Measurements from ENCODE around the gene STRAP.

STRAP gene, protein sequence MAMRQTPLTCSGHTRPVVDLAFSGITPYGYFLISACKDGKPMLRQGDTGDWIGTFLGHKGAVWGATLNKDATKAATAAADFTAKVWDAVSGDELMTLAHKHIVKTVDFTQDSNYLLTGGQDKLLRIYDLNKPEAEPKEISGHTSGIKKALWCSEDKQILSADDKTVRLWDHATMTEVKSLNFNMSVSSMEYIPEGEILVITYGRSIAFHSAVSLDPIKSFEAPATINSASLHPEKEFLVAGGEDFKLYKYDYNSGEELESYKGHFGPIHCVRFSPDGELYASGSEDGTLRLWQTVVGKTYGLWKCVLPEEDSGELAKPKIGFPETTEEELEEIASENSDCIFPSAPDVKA

DNA sequence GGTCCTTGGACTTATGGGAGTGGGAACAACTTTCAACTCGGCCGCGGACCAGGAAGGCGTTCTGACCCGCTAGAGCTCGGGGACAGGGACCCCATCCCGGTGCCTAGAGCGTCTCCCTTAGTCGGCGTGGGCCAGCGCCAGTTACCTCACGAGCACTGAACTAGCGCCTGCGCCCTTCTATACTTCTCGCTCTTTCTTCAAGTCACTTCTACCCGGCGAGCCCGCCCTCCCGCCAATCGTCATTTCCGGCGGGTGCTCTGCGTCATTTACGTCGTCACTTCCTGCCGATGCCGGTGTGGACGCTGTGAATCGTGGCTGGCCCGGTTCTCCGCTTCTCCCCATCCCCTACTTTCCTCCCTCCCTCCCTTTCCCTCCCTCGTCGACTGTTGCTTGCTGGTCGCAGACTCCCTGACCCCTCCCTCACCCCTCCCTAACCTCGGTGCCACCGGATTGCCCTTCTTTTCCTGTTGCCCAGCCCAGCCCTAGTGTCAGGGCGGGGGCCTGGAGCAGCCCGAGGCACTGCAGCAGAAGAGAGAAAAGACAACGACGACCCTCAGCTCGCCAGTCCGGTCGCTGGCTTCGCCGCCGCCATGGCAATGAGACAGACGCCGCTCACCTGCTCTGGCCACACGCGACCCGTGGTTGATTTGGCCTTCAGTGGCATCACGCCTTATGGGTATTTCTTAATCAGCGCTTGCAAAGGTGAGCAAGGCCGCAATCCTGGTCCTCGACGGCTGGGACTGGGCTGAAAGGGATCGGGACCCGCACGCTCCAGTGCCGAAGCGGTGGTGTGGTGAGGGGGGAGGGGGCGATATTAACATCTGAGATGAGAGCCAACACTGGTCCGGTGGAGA lies at the start of gene STRAP:
Gene STRAP (plus strand): TSS at position 270 of the 854 bp plus-strand sequence. CDS start 321 bp downstream, at position 591.
- DNase-seq = peak; percentile 85 to 93 (median 88)

GRCh38 chr12:15834575-15834974 lies 47.6 kb upstream of the STRAP start:
- DNase-seq = no peak

- DNase-seq = no peak
Observed at GRCh38 chr12:15837141-15837790, 44.9 kb upstream of the STRAP start.

- no peak for DNase-seq
Observed at GRCh38 chr12:15839041-15839440, 43.1 kb upstream of the STRAP start.

DNA sequence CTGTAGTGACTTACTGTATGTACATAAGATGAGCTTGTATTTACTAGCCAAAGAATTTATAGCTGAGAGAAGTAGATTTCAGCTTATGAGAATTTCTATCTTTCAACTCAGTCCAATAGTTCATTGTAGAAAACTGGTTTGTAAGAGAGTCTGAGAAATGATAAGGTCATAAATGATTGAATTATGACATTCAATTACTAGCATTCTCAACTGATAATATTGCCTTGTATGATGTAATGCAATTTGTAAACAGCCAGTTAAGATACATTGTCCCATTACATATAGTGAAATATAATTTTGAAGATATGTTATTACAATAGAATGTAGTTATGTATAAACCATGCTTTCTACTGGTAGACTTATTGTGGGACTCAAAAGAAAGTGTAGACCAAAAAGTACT lies 42.5 kb upstream of the STRAP start:
- no peak for DNase-seq

DNA sequence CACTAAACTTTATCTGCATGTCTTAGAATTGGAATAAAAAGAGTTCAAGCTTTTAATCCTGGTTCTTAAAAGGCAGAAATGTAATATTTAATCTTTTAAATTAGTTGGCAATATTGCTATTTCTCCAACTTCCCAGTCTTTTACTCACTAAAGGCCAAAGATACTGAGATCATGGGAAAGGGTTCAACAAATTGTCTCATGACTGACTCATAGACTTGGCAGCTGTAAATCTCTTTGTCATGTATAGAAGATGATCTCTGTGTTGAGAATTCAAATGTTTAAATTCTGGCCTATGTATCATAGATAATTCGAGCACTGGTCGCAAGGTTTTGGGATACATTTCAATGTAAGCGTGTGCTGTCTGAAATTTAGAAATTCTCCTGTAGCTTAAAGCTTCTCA lies 40.1 kb upstream of the STRAP start:
- no peak for DNase-seq

DNA sequence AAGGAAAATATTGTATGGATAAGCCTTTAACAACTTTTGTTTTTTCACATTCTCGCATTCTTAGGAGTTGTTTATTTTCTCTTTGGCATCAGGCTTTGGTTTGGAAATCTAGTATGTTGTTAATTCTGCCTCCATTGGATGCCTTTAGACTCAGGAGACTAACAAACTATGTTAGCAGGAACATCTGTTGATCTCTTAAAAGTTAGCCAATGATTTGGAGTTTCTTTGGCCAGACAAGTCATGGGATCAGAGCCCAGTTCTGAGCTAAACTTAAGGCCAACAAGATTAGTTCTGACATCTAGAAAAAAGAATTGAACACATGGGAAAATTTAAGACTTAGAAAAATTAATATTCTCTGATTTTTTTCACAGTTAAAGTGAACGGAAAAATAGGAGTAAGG lies 35.3 kb upstream of the STRAP start:
- DNase-seq = no peak

GRCh38 chr12:15848606-15849005 lies 33.6 kb upstream of the STRAP start:
- DNase-seq = no peak

DNA sequence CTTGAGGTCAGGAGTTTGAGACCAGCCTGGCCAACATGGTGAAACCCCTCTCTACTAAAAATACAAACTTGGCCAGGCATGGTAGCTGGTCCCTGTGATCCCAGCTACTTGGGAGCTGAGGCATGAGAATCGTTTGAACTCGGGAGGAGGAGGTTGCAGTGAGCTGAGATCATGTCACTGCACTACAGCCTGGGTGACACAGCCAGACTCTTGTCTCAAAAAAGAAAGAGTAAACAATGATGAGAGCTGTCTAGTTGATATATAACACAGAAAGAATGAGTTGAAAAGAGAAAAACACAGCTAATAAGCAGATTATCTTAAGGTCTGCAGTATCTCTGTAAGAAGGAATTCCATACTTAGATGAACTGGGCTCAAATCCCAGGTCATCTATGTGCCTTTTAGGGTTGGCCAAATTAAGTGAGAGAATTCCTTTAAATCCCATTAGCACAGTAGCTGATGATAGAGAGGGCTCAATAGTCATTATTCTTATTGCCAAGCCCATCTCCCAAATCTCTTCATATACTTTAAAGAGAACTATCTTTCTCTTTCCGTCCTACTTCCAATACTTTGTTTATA lies 31.1 kb upstream of the STRAP start:
- no peak for DNase-seq

DNA sequence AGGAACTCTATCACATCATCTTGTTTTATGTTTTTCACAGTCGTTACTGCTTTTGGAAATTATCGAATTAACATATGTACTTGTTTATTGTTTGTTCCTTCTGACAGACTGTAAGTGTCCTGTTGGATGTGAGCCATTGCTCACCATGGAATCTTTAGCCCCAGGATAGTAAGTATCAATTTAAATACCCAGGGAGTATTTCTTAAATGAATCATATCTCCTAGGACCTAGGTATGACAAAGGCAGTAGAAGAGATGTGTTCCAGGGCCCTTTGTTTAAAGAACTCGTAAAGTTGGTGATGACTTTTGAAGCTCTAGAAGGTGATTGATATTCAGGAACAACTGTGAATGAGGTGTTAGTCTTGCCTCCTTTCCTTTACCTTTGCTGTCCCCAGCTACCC lies 30.3 kb upstream of the STRAP start:
- no peak for DNase-seq

- DNase-seq = no peak
Observed at GRCh38 chr12:15852383-15852782, 29.8 kb upstream of the STRAP start.

DNA sequence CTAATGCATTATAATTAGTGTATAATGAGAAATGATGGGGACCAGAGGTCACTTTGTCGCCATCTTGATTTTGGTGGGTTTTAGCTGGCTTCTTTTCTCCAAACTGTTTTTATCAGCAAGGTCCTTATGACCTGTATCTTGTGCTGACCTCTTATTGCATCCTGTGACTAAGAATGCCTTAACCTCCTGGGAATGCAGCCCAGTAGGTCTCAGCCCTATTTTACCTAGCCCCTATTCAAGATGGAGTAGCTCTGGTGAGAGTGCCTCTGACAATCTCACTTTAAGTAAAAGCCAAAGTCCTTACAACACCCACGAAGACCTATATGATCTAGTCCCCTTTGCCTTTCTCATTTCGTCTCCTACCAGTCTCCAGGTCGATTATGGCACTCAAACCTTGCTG lies 28.3 kb upstream of the STRAP start:
- DNase-seq = no peak

DNA sequence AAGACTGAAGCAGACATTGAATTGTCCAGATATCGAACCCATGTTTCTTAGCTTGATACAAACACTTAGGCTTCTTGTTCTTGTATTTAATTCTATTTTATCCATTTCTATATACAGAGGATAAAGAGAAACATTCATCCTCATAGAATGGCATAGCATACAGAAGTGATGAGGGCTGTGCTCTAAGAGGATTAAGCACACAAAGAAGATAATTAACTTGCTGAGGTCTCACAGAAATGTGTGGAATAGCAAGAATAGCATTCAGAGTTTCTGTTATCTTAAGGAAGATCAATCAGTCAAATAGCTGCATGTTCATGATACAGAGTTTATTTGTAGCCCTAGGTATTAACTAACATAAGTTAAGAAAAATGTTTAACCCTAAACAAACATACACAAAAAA lies 27.3 kb upstream of the STRAP start:
- DNase-seq = no peak

DNA sequence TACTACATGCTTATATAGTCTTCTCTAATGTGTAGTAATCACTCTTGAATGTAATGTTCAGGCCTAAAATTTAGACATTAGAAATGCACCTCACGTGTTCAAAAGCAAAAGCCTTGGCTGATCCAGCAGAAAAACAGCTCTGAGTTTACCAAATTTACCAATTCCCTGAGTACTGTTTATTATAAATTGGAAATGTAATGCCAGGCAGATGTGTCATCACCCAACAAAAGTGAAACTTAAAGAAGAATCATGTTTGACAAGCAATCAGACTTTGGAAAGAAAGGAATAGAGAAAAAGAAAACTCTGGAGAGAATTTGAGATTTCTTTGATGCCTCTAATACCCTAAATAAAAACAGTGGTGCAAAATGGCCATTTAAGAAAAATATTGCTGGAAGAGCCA lies 26.5 kb upstream of the STRAP start:
- no peak for DNase-seq

- DNase-seq = peak in 3 of 4 experiments; percentile 3 to 24 (median 4)
Observed at GRCh38 chr12:15856097-15856982, 25.8 kb upstream of the STRAP start.

- DNase-seq = no peak
Observed at GRCh38 chr12:15858353-15858752, 23.8 kb upstream of the STRAP start.

- no peak for DNase-seq
Observed at GRCh38 chr12:15859116-15859515, 23.1 kb upstream of the STRAP start.

GRCh38 chr12:15861404-15861803 lies 20.8 kb upstream of the STRAP start:
- DNase-seq = no peak

- no peak for DNase-seq
Observed at GRCh38 chr12:15862840-15863239, 19.3 kb upstream of the STRAP start.

- no peak for DNase-seq
Observed at GRCh38 chr12:15863372-15863771, 18.8 kb upstream of the STRAP start.

DNA sequence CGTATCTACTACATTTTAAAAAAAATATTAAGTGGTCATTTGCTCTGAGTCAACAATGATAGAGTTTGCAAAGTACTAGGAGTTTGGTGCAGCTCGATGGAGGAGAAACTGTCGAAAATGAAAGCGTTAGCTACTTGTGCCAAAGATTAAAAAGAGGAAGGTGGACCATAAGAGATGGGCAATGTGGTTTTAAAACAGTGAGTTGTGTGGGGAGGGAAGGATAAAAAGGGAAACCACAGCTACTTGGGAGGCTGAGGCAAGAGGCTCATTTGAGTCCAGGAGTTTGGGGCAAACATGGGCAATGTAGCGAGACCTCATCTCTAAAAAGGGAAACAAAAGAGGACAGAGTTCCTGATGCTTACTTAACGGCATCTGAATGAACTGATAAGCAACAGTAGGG lies 18.2 kb upstream of the STRAP start:
- no peak for DNase-seq

DNA sequence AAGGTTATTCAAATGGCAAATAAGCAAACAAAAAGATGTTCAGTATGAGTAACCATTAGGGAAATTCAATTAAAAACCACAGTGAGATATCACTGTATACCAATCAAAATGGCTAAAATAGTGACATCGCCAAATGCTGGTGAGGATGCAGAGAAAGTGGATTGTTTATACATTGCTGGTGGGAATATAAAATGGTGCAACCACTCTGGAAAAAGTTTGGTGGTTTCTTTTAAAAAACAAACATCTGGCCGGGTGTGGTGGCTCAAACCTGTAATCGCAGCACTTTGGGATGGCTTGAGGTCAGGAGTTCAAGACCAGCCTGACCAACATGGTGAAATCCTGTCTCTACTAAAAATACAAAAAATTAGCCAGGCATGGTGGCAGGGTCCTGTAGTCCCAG lies 14.0 kb upstream of the STRAP start:
- no peak for DNase-seq
